Cardiac muscle cell (in vitro differentiated cells and primary cell): ENCODE results near the gene SEMA4D. TPM values are rescaled to one million over a fixed set of nuclear protein-coding genes. Genes with fewer than 3 reads are reported as not detected.

Experiments
- DNase-seq, 2 donors: peaks; one replicate each; pipeline versions ENCODE4 v3.0.0 to v3.0.0-alpha.2; 2010 to 2017; ENCODE audit warnings: low read depth in 1 of 2, low spot score in 1 of 2
- H3K27ac ChIP-seq: fragments of 200-600 bp; sonication (generic); 2 replicates; pipeline ENCODE4 v1.5.1; 2016
- H3K27me3 ChIP-seq: fragments of 200-600 bp; sonication (generic); 2 replicates; pipeline ENCODE4 v1.6.0; 2016; ENCODE audit warnings: control low read depth
- H3K36me3 ChIP-seq: fragments of 200-600 bp; sonication (generic); 2 replicates; pipeline ENCODE4 v1.5.1; 2016; ENCODE audit warnings: control low read depth
- H3K4me1 ChIP-seq: fragments of 200-600 bp; sonication (generic); 2 replicates; pipeline ENCODE4 v1.8.1; 2017; ENCODE audit warnings: low read depth, mild to moderate bottlenecking, mixed run types
- H3K4me3 ChIP-seq: fragments of 200-600 bp; sonication (generic); 2 replicates; pipeline ENCODE4 v1.5.1; 2016; ENCODE audit warnings: mild to moderate bottlenecking
- H3K9me3 ChIP-seq: fragments of 200-600 bp; sonication (generic); 2 replicates; pipeline ENCODE4 v1.5.1; 2017; ENCODE audit warnings: low read depth, mild to moderate bottlenecking, control low read depth
- polyA plus RNA-seq: library from polyadenylated mRNA; unstranded; fragments of >200 nt; fragmentation: Nextera tagmentation; extraction: Ambion mirVana; gene quantifications from 2 replicates; pipeline ENCODE4 v1.2.1, GENCODE V29; 2016
- total RNA-seq: library from RNA; depleted of rRNA; stranded (reverse); fragments of >200 nt; gene quantifications from 2 replicates; pipeline ENCODE4 v1.2.3, GENCODE V29; 2016
- TF ChIP-seq, protein P1 (sequence below): IDR thresholded peaks from 2 replicates; pipeline ENCODE4 v1.5.1; 2012; ENCODE audit warnings: low read depth, mild to moderate bottlenecking, low read length

The SEMA4D gene
- total and polyA plus RNA-seq, 2 experiments from 2014 or later = 16.5 to 34.2 TPM

DNA sequence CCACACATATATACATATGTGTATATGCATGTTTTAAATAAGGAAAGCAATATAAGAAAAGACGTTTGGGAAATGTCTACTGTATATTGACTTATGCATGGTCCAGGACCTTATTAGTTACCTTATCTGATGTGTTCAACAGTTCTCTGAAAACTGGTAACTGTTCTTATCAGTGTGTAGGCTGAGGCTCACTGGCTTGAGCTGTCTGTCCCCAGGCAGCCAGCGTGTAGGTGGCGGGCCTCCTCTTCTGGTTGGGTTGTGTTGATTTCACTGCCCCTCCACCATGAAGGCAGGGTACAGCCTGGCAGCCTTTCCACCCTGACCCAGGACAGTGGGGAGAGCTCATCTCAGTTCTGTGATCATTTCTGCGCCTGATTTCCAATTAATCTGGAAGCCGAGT lies 38.7 kb upstream of the SEMA4D start:
- Histone ChIP-seq H3K4me1 (no peaks in the 10 kb centered on the region), H3K27me3 (no peaks in the 10 kb centered on the region), H3K27ac (no peak overlapping the region), H3K36me3 (no peaks in the 10 kb centered on the region), H3K9me3 (no peaks in the 10 kb centered on the region), H3K4me3 (no peak overlapping the region)
- DNase-seq = no peak
- TF ChIP-seq, protein P1, sequence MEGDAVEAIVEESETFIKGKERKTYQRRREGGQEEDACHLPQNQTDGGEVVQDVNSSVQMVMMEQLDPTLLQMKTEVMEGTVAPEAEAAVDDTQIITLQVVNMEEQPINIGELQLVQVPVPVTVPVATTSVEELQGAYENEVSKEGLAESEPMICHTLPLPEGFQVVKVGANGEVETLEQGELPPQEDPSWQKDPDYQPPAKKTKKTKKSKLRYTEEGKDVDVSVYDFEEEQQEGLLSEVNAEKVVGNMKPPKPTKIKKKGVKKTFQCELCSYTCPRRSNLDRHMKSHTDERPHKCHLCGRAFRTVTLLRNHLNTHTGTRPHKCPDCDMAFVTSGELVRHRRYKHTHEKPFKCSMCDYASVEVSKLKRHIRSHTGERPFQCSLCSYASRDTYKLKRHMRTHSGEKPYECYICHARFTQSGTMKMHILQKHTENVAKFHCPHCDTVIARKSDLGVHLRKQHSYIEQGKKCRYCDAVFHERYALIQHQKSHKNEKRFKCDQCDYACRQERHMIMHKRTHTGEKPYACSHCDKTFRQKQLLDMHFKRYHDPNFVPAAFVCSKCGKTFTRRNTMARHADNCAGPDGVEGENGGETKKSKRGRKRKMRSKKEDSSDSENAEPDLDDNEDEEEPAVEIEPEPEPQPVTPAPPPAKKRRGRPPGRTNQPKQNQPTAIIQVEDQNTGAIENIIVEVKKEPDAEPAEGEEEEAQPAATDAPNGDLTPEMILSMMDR = no peak

DNA sequence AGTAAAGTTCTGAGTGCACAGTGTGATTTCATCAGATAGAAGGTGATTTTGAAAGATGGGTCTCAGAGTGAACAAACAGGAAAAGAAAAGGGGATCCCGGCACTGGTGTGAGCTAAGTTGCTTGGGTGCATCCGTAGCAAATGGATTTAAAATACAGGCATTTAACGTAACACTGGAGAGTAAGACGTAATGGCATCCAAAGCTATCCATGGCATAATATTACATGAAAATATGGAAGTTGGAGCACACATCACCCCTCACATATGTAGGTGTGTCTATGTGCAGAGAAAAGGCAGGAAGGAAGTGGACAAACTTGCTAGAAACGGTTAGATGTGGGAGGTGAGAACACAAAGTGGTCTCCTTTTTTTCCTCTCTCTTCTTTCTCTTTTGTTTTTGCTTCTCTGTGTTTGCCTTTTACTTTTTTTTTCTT lies 38.2 kb upstream of the SEMA4D start:
- H3K9me3 ChIP-seq = no peaks in the 10 kb centered on the region
- TF ChIP-seq, protein P1 = no peak
- no peak for DNase-seq
- H3K36me3 ChIP-seq = no peaks in the 10 kb centered on the region
- H3K4me1 ChIP-seq = no peaks in the 10 kb centered on the region
- H3K27me3 ChIP-seq = no peaks in the 10 kb centered on the region
- no peak overlapping the region for H3K4me3 ChIP-seq
- H3K27ac ChIP-seq = no peak overlapping the region

DNA sequence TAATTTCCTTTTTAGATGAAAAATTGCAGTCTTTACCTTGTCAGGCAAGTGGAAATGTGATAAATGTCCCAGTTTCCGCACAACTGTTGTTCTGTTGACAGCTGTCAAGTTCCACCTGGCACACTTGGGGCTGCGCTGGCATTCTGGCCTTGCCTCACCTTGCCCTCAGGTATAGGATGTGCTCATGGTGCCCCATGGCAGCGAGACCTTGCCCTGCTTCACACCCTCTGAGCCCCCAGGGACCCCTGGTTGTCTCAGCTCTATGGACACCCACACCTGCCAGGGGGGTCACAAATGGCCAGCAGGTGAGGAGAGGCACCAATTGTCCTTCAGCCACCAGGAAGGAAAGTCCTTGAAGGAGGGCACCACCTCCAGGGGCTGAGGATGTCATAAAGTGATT lies 37.5 kb upstream of the SEMA4D start:
- Histone ChIP-seq H3K27ac (no peak overlapping the region), H3K9me3 (no peaks in the 10 kb centered on the region), H3K4me3 (no peak overlapping the region), H3K27me3 (no peaks in the 10 kb centered on the region), H3K36me3 (no peaks in the 10 kb centered on the region), H3K4me1 (no peaks in the 10 kb centered on the region)
- TF ChIP-seq, protein P1 = no peak
- DNase-seq = no peak

DNA sequence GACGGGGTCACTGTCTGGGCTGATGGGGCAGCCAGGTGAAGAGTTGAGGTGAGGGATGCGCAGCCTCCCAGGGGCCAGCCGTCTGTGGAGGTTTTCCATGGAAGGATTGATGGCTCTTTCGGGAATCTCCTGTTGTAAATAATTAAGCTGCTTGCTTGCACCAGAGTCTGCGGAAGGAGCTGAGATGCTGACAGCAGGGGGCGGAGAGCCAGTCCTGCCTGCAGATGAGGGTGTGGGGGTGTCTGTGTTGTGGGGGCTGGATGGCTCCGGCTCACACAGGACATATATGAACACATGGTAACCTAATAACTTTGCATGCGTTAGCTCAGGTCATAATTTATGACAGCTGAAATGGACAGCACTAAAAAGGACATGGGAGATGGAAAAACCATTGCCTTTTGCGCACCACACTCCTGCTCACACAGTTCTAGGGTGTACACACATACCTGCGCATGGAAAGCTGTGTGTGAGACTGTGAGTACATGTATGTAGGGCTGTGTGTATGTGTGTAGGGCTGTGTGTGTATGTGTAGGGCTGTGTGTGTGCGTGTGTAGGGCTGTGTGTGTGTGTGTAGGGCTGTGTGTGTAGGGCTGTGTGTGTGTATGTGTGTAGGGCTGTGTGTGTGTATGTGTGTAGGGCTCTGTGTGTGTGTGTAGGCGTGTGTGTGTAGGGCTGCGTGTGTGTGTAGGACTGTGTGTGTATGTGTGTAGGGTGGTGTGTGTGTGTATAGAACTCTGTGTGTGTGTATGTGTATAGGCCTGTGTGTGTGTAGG lies 36.8 kb upstream of the SEMA4D start:
- TF ChIP-seq, protein P1 = no peak
- Histone ChIP-seq H3K27ac (no peak overlapping the region), H3K4me3 (no peak overlapping the region), H3K9me3 (no peaks in the 10 kb centered on the region), H3K27me3 (no peaks in the 10 kb centered on the region), H3K4me1 (no peaks in the 10 kb centered on the region), H3K36me3 (no peaks in the 10 kb centered on the region)
- no peak for DNase-seq

DNA sequence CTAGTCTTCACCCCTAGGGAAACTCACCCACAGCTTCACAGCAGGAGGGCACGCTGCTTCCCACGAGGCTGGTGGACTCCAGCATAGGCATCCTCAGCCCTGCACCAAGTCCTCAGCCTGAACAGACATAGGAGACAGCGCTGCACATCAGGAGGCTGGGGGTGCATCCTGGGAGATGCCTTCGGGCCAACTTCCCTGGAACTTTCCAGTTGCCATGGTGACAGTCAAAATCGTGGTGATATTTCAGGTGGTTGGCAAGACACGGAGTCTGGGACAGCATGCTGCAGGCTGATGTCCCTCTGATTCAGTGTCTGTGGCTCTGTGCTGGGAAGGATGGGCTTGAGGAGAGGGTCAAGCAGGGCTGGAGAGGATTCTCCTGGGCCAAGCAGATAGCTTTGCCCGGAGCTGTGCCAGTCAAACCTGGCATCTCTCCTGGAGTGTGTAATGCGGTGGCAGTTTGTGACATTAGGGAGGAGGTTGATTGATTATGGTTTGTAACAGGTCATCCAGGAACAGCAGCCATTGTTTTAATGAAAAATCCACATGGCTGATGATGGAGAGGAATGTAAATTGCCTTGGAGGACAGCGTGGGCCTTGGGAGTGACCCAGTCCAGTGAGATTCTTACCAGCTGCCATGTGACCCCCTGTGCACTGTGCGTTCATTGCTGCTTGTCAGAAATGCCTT lies 35.6 kb upstream of the SEMA4D start:
- no peaks in the 10 kb centered on the region for H3K9me3 ChIP-seq
- H3K27ac ChIP-seq = no peak overlapping the region
- no peak overlapping the region for H3K4me3 ChIP-seq
- no peaks in the 10 kb centered on the region for H3K4me1 ChIP-seq
- no peaks in the 10 kb centered on the region for H3K27me3 ChIP-seq
- DNase-seq = no peak
- no peaks in the 10 kb centered on the region for H3K36me3 ChIP-seq
- TF ChIP-seq, protein P1 = no peak
